Left ventricle myocardium superior (tissue), 1 donor: ENCODE results near the gene HS3ST5. TPM values are rescaled to one million over a fixed set of nuclear protein-coding genes. Genes with fewer than 3 reads are reported as not detected.

ENCODE experiments used
- ATAC-seq: fragments of 200-7000 bp; cut with Tn5 transposase; one replicate; pipeline ENCODE4 v1.9.1; 2020; ENCODE audit warnings: mild to moderate bottlenecking, moderate library complexity
- DNase-seq: peaks from one replicate; pipeline ENCODE4 v3.0.0-alpha.2; 2020
- intact Hi-C: fragments of 100-400 bp; cut with micrococcal nuclease; formaldehyde crosslinking; loops from one replicate; pipeline ENCODE4 v1.11.0; 2022
- total RNA-seq: library from RNA; stranded (reverse); fragmentation: NEBNext Ultra II Directional; extraction: Animal tissue kit (Norgen Biotek cat#: 25700); gene quantifications from one replicate; pipeline ENCODE4 v1.2.1, GENCODE V29; 2021
- donor health status: DM: no; HTN: yes; CAD: no; lungs with severe emphysema.

Gene HS3ST5
- total RNA-seq, 1 donor from 2014 or later: not detected

DNA sequence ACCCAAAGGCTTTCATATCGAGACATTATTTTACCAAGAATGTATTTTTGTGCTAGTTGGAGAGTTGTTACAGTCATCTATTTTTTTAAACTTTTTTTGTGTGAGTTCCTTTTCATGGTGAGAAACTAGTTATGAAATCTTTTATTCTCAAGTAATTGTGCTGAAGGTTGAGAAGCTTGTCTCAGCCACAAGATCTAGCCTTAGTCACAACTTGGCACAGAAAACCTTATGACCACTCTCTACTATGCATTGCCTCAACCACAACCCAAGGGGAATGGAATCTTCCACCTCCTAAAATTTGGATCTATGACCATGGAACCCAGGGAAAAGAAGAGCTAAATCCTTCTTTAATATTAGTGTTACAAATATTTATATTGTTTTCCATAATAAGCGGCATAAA is 58.5 kb downstream of the HS3ST5 start:
- intact Hi-C loops: no loop called here
- ATAC-seq (no peak), DNase-seq (no peak)

GRCh38 chr6:114282292-114282691 is 60.5 kb downstream of the HS3ST5 start:
- ATAC-seq (no peak), DNase-seq (no peak)
- intact Hi-C loops: no loop called here

DNA sequence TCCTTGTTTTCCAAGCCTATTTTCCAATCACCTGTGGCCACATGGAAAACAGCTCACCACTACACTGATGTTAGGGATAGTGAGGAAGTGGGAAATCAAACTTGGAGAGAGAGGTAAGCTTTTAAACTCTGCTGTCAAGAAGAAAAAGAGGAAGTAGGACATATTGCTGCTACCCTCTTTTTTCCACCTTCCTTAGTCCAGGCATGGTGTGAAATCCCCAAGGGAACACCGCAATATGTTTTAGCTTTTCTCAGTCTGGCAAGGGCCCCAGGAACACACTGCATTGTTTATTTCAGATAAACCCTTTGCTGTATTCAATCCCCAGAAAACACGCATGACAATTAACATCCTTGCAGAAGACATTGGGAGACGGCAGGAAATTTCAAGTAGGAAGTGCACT is 61.3 kb downstream of the HS3ST5 start:
- intact Hi-C loops: no loop called here
- DNase-seq (no peak), ATAC-seq (no peak)

DNA sequence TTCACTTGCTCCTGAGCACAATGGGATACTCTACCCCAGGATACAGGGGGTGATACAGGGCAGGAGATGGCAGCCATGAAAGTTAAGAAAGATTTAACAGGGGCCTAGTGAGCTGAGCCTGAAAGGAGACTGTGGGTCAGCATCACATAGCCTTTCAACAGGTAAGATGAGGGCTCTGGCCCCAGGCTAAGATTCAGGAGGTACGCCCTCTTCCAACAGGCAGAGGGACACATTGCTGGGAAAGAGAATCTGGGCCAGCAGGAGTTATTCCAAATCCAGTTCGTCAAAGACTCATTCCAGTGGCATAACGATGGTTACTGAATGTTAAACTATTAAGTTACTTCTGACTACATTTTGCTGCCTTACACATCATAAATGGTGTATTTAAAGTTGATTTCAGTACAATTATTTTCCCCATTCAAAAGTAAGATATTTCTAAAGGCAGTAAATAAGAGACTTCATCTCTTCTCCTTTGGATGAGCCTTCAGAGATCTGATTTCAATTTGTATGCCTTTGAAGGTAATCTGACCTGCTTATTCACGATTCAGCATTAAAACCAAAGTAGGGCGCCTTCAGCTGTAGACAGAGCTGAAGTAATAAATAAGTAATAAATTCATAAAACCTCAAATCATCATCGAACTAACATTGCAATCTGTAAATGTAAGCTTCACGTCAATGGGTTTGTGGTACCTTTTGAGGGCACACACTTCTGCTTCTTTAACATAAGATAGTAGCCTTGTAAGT is 62.4 kb downstream of the HS3ST5 start:
- ATAC-seq (no peak), DNase-seq (no peak)
- intact Hi-C loops: no loop called here

GRCh38 chr6:114277220-114277619 is 65.6 kb downstream of the HS3ST5 start:
- ATAC-seq (no peak), DNase-seq (no peak)
- intact Hi-C loops: no loop called here

DNA sequence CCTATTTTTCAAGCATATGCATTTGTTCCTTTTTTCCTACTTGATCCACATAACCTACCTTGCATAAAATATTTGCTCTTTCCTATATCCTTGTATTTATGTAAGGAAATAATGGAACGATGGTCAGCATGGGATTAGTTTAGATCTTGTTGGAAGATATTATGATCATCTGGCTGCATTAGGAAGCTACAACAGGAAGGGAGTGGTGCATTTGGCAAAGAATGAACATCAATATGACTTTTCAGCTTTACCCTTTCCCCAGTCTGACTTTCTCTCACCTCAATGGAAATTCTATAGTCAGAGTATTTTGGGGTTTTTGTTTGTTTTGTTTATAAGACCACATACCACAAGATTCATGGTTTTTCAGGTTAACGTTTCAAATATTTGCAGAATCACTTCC is 66.0 kb downstream of the HS3ST5 start:
- intact Hi-C loops: no loop called here
- ATAC-seq: no peak
- DNase-seq: no peak

GRCh38 chr6:114274836-114275235 is 68.0 kb downstream of the HS3ST5 start:
- ATAC-seq (no peak), DNase-seq (no peak)
- intact Hi-C loops: no loop called here

DNA sequence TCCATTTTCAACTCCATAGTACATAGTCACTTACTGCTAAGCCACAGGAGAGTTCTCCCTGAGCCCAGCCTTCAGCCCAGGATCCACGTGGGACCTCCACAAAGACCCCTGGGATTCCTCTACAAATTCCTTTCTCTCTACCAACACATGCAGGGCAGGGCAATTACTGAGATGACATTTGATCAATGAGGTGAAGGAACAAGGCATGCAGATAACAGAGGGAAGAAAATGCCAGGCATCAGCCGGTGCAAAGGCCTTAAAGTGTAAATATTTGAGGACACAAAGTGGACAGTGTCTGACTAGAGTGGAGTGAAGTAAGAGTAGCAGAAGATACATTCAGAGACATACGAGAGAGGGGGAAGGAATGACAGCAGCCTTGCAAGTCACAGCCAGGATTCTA is 70.2 kb downstream of the HS3ST5 start:
- DNase-seq: no peak
- ATAC-seq: no peak
- intact Hi-C loops: no loop called here

DNA sequence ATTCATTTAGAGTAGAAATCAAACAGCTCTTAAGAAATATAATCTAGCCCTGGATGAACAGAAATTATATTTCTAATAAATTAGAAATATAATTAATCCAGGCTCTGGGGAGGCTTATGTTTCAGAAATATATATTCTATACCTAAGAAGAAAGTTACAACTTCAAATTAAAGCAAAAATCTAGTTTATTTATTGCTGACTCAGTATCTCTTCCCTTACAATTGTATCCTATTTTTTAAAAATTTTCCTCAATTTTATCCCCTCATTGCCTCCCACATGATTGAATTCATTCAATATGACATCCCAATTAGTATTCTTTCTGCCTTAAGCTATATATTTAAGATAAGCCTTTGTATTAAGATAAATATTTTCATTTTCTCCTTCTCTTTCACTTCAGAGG is 71.4 kb downstream of the HS3ST5 start:
- no peak for ATAC-seq
- intact Hi-C loops: no loop called here
- no peak for DNase-seq

GRCh38 chr6:114267897-114268296 is 74.9 kb downstream of the HS3ST5 start:
- intact Hi-C loops: no loop called here
- no peak for ATAC-seq
- DNase-seq: no peak

GRCh38 chr6:114260810-114261209 is 82.0 kb downstream of the HS3ST5 start:
- ATAC-seq: no peak
- intact Hi-C loops: no loop called here
- DNase-seq: no peak

GRCh38 chr6:114258376-114258775 is 84.4 kb downstream of the HS3ST5 start:
- ATAC-seq (no peak), DNase-seq (no peak)
- intact Hi-C loops: no loop called here

DNA sequence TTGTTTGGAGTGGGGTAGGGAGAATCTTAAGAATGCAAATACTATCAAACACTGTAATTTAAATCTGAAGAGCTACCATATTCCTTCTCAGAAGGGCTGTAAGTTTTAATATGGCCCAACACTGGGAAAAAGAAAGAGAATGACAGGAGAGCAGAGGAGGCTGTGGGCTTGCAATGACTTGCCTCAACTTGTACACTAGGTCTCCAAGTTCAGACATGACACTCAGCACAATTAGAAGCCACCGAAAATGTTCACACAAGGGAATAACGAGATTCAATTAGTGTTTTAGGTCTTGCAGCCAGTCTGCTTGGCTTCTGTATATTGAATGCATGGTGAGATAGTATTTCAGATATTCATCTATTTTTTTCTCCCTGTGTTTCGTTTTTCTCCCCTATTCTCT is 89.4 kb downstream of the HS3ST5 start:
- ATAC-seq: no peak
- intact Hi-C loops: no loop called here
- DNase-seq: no peak

DNA sequence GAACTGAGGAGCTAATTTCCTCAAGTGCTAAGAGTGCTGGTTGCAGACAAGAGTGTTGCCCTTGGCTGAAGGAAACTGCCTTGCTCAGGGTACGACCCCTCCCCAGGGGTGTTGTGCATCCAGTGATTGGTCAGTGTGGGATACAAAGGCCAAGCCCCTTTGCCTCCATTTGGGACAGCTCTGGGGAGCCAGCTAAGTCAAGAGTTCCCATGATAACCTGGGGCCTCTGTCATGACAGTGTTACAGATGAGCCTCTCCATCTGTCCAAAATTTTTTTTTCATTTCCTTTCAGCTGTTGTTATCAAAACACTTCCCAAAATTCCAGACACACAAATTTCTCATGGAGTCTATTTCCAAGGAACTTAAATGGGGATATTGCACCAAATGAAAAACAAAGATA is 93.3 kb downstream of the HS3ST5 start:
- no peak for DNase-seq
- no peak for ATAC-seq
- intact Hi-C loops: no loop called here

DNA sequence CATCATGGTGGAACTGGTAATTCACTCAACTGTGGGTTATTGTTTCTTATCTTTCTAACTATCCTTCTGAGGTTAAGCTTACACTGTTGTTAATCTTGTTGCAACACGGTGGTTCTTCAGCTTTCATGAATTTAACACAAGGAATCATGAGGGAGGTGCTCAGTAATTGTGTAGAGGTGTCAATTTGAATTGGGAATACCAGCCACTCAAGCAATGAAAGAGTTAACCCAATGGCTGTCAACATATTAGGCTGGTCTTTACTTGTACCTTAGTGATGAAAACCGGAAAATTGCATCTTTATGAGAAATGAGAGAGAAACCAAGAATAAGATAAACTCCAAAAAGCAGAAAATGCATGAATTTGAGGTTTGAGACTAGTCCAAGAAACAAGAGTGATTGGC is 95.7 kb downstream of the HS3ST5 start:
- DNase-seq (no peak), ATAC-seq (no peak)
- intact Hi-C loops: no loop called here

- intact Hi-C loops: no loop called here
- ATAC-seq (no peak), DNase-seq (no peak)
Observed at GRCh38 chr6:114240796-114241195, 102.0 kb downstream of the HS3ST5 start.

DNA sequence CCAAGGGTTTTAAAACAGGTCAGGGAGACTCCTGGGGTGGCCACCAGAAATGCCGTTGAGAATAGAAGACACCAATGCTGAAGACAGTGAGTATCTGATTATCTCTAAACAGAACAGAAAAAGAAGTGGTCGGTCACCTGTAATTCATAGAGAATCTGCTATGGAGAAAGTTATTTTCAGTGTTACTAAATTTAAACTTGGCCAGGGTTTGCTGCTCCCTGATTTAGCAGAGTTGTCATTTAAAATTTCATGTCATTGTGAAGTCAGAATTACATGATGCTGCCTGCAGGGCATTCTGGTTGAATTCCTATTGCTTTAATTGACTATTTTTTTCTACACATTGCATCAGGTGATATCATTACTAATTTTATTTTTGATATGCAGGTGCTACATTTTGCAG is 114.1 kb downstream of the HS3ST5 start:
- intact Hi-C loops: no loop called here
- ATAC-seq (no peak), DNase-seq (no peak)

GRCh38 chr6:114227944-114228468 is 114.8 kb downstream of the HS3ST5 start:
- no peak for DNase-seq
- intact Hi-C loops: no loop called here
- ATAC-seq: no peak

DNA sequence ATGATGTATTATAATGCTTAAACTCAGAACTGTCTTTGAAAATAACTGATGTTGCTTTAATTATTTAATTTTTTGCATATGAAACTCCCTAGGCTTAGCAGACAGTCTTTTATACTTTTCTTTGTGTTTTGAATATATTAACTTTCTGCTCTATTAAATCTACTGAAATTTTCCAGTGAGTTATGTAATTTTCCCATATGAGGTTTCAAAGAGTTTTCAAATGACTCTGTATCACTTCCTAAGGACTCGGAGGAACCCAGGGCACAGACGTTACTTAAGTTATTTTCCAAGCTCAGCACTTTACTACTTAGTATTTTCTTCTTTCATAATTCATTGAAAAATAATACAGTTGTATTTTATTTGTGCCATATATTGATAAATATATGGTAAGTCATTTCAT is 122.6 kb downstream of the HS3ST5 start:
- intact Hi-C loops: no loop called here
- DNase-seq (no peak), ATAC-seq (no peak)

GRCh38 chr6:114218437-114219340 is 124.1 kb downstream of the HS3ST5 start:
- ATAC-seq (no peak), DNase-seq (no peak)
- intact Hi-C loops: no loop called here
